ENCODE data around the gene PMEL.
A peak's percentile ranks its signal among the peaks of the same experiment; 100 is the strongest.

Gene PMEL

GRCh38 chr12:55933169-55933798 lies 32.6 kb downstream of the PMEL start:
- no peak for FAIRE-seq
- TF ChIP-seq CTCF (IDR thresholded peaks at IDR 0.05; ENCODE audit: insufficient read depth, missing control alignments): no peak
- no peak for DNase-seq (ENCODE audit: insufficient read length, low spot score)

- DNase-seq (ENCODE audit: insufficient read length, low spot score): no peak
- no peak for TF ChIP-seq CTCF (IDR thresholded peaks at IDR 0.05; ENCODE audit: insufficient read depth, missing control alignments)
- no peak for FAIRE-seq
Measured at GRCh38 chr12:55932551-55932910, 33.3 kb downstream of the PMEL start.

GRCh38 chr12:55931780-55932550 lies 33.9 kb downstream of the PMEL start:
- peak; percentile 54 for DNase-seq (ENCODE audit: insufficient read length, low spot score)
- FAIRE-seq: no peak
- TF ChIP-seq CTCF (IDR thresholded peaks at IDR 0.05; ENCODE audit: insufficient read depth, missing control alignments): no peak

- DNase-seq (ENCODE audit: insufficient read length, low spot score): no peak
- no peak for TF ChIP-seq CTCF (IDR thresholded peaks at IDR 0.05; ENCODE audit: insufficient read depth, missing control alignments)
- FAIRE-seq: no peak
Measured at GRCh38 chr12:55931317-55931779, 34.5 kb downstream of the PMEL start.

GRCh38 chr12:55930771-55931316 lies 35.0 kb downstream of the PMEL start, which contains the start of gene DGKA:
Gene DGKA (plus strand): TSS chr12:55931162. CDS start chr12:55936504, 5,342 bp downstream.
- DNase-seq (ENCODE audit: insufficient read length, low spot score) (no peak), FAIRE-seq (no peak)
- peak; percentile 63 for TF ChIP-seq CTCF (IDR thresholded peaks at IDR 0.05; ENCODE audit: insufficient read depth, missing control alignments)

- DNase-seq (ENCODE audit: insufficient read length, low spot score) (no peak), FAIRE-seq (no peak)
- no peak for TF ChIP-seq CTCF (IDR thresholded peaks at IDR 0.05; ENCODE audit: insufficient read depth, missing control alignments)
Measured at GRCh38 chr12:55929306-55929791, 36.5 kb downstream of the PMEL start.
